Body of pancreas (tissue), 4 donors: ENCODE data around the gene MEOX2. TPM values are rescaled to one million over a fixed set of nuclear protein-coding genes. Genes with fewer than 3 reads are reported as not detected.

ENCODE experiments used
- ATAC-seq: fragments of 150-250 bp; one replicate; pipeline ENCODE4 v1.9.1; 2016
- DNase-seq, 4 donors: peaks; one replicate each; pipeline ENCODE4 v3.0.0-alpha.2; 2019
- H3K27ac ChIP-seq, 4 donors: fragments of 200-600 bp; sonication (generic); 1 replicate in 3 of 4; 2 replicates in 1 of 4; pipeline versions ENCODE4 v1.5.1 to v1.6.1; 2016 to 2019; ENCODE audit warnings: mild to moderate bottlenecking in 1 of 4, mixed read lengths in 1 of 4, moderate library complexity in 1 of 4
- H3K27me3 ChIP-seq, 2 donors: fragments of 200-600 bp; sonication (generic); one replicate each; pipeline ENCODE4 v1.6.0; 2016; ENCODE audit warnings: mild to moderate bottlenecking in 1 of 2
- H3K36me3 ChIP-seq, 2 donors: fragments of 200-600 bp; sonication (generic); replicated peaks in 1 of 2; 2 replicates each; pipeline ENCODE4 v1.5.1; 2016; ENCODE audit warnings: low read depth in 2 of 2; ENCODE audit not compliant: insufficient read depth in 1 of 2
- H3K4me1 ChIP-seq: fragments of 200-600 bp; sonication (generic); one replicate; pipeline ENCODE4 v1.6.0; 2016
- H3K4me3 ChIP-seq, 2 donors: fragments of 200-600 bp; sonication (generic); 1 replicate in 1 of 2; 2 replicates in 1 of 2; pipeline ENCODE4 v1.5.1; 2016 to 2019
- H3K9me3 ChIP-seq, 3 donors: fragments of 200-600 bp; sonication (generic); 1 replicate in 2 of 3; 2 replicates in 1 of 3; pipeline ENCODE4 v1.5.1; 2016
- CTCF ChIP-seq, 7 experiments: fragments of 450-650 bp in 4 of 7; fragments of 200-600 bp in 3 of 7; sonication (generic) in 3 of 7; IDR thresholded peaks; one replicate each; pipeline ENCODE4 v1.5.1; 2016 to 2019; ENCODE audit warnings: antibody characterized with exemption in 7 of 7
- POLR2A ChIP-seq, 3 donors: fragments of 450-650 bp; IDR thresholded peaks; one replicate each; pipeline ENCODE4 v1.6.1; 2016; ENCODE audit warnings: antibody characterized with exemption in 3 of 3, mild to moderate bottlenecking in 2 of 3
- WGBS, 2 donors: methylation state at CpG; one replicate each; pipeline ENCODE4 v1.1.5; 2017; 5-methylcytosine and 5-hydroxymethylcytosine counted together
- intact Hi-C: fragments of 100-400 bp; cut with DNase I; formaldehyde crosslinking; loops from one replicate; pipeline ENCODE4 v1.15.1; 2023
- total RNA-seq, 2 donors: library from RNA; depleted of rRNA; stranded (reverse); fragments of >200 nt; gene quantifications; one replicate each; pipeline ENCODE4 v1.1.0, GENCODE V29; 2016

The MEOX2 gene
- total RNA-seq, 2 donors from 2014 or later = 0.66 to 8.0 TPM

DNA sequence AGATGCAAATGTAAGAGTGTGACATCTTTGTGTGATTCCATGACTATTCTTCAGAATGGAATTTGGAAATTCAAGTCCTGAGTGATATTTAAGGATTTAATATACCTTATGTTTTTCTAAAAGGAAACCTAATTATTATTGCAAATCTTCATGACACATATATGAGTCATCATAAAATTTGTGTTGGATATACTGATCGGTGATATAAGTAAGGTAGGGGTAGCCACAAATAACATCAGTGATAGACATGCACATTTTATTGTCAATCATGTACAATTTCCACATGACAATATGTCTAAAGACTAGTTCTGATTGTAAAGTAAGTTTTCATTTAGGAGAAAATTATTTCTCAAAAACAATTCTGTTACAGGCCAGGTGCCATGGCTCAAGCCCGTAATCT lies 65.0 kb downstream of the MEOX2 start:
- 71% methylated on average over 2 of the region's 2 CpGs for WGBS, 2 donors
- H3K9me3 ChIP-seq = no peaks in the 10 kb centered on the region
- no peaks in the 10 kb centered on the region for H3K27me3 ChIP-seq
- H3K27ac ChIP-seq = no peak overlapping the region
- intact Hi-C loops = no loop called here
- TF ChIP-seq CTCF (IDR thresholded peaks at IDR 0.05) (no peak), POLR2A (IDR thresholded peaks at IDR 0.05) (no peak)
- DNase-seq (no peak), ATAC-seq (no peak)
- H3K4me1 ChIP-seq = no peaks in the 10 kb centered on the region
- H3K4me3 ChIP-seq = no peak overlapping the region
- H3K36me3 ChIP-seq = no peaks in the 10 kb centered on the region

- H3K27ac ChIP-seq = no peak overlapping the region
- WGBS, 2 donors = 53 to 55% methylated on average over 6 of the region's 6 CpGs
- TF ChIP-seq CTCF (IDR thresholded peaks at IDR 0.05) (no peak), POLR2A (IDR thresholded peaks at IDR 0.05) (no peak)
- H3K9me3 ChIP-seq = no peaks in the 10 kb centered on the region
- H3K36me3 ChIP-seq = no peaks in the 10 kb centered on the region
- H3K4me3 ChIP-seq = no peak overlapping the region
- intact Hi-C loops = no loop called here
- no peaks in the 10 kb centered on the region for H3K27me3 ChIP-seq
- no peak for ATAC-seq
- H3K4me1 ChIP-seq = no peaks in the 10 kb centered on the region
- DNase-seq = no peak
Observed at GRCh38 chr7:15620491-15621185, 65.8 kb downstream of the MEOX2 start.

GRCh38 chr7:15618275-15618674 lies 68.2 kb downstream of the MEOX2 start:
- Histone ChIP-seq H3K4me3 (no peak overlapping the region), H3K27ac (no peak overlapping the region), H3K9me3 (no peaks in the 10 kb centered on the region), H3K4me1 (no peaks in the 10 kb centered on the region), H3K36me3 (no peaks in the 10 kb centered on the region), H3K27me3 (no peaks in the 10 kb centered on the region)
- ATAC-seq (no peak), DNase-seq (no peak)
- no peak for TF ChIP-seq POLR2A (IDR thresholded peaks at IDR 0.05)
- TF ChIP-seq CTCF (IDR thresholded peaks at IDR 0.05) = no peak
- WGBS, 2 donors = 81 to 85% methylated on average over 2 of the region's 2 CpGs
- intact Hi-C loops = no loop called here

DNA sequence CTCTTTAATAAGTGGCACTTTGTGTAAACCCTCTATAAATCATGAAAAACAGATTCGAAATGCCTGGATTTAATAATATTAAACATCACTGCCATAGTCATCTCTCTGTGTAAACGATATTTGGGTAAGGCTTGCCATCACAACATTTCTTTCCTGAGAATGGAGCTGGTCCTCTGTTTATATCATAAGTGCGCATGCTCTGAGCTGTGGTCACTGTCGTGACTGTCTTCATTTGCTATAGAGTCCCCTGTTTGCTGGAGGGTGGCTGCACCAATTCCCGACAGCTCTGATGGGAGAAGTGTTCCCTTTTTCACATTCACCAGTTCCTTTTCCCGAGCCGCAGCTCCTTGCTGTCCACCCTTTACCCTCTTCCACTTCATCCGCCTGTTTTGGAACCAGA lies 74.3 kb downstream of the MEOX2 start:
- H3K27me3 ChIP-seq = no peaks in the 10 kb centered on the region
- H3K9me3 ChIP-seq = no peaks in the 10 kb centered on the region
- no peak for DNase-seq
- intact Hi-C loops = no loop called here
- ATAC-seq = no peak
- H3K4me3 ChIP-seq = no peak overlapping the region
- TF ChIP-seq POLR2A (IDR thresholded peaks at IDR 0.05) = no peak
- TF ChIP-seq CTCF (IDR thresholded peaks at IDR 0.05) = no peak
- no peaks in the 10 kb centered on the region for H3K36me3 ChIP-seq
- no peaks in the 10 kb centered on the region for H3K4me1 ChIP-seq
- WGBS, 2 donors = 50 to 54% methylated on average over 8 of the region's 8 CpGs
- no peak overlapping the region for H3K27ac ChIP-seq

- H3K27ac ChIP-seq = no peak overlapping the region
- H3K4me3 ChIP-seq = no peak overlapping the region
- no peaks in the 10 kb centered on the region for H3K9me3 ChIP-seq
- 53 to 63% methylated on average over 2 of the region's 2 CpGs for WGBS, 2 donors
- intact Hi-C loops = no loop called here
- ATAC-seq = no peak
- TF ChIP-seq POLR2A (IDR thresholded peaks at IDR 0.05) (no peak), CTCF (IDR thresholded peaks at IDR 0.05) (no peak)
- H3K4me1 ChIP-seq = no peaks in the 10 kb centered on the region
- H3K27me3 ChIP-seq = no peaks in the 10 kb centered on the region
- DNase-seq = no peak
- no peaks in the 10 kb centered on the region for H3K36me3 ChIP-seq
Observed at GRCh38 chr7:15610503-15610902, 76.0 kb downstream of the MEOX2 start.
